HG02870 (cell line): ENCODE measurements around the gene PFKM.

Experiments
- ATAC-seq: cut with Tn5 transposase; IDR thresholded peaks from one replicate; pipeline ENCODE4 v1.9.1; 2021; ENCODE audit warnings: mild to moderate bottlenecking, moderate library complexity; ENCODE audit not compliant: unreplicated experiment

PFKM gene

DNA sequence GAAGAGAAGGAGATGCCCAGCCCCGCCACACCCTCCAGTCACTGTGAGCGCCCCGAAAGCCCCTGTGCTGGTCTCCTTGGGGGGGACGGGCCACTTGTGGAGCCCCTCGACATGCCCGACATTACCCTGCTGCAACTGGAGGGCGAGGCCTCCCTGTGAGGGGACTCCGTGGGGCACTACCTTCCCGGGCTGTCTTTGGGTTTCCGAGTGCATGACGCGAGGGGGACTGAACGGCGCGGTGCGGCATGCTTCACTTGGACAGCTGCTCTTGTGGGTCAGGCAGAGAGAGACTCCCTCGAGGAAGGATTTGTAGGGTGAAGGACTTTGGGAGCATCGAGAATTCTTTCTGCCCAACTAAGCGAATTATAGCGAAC lies 65.4 kb downstream of the PFKM start:
- ATAC-seq, result no peak

DNA sequence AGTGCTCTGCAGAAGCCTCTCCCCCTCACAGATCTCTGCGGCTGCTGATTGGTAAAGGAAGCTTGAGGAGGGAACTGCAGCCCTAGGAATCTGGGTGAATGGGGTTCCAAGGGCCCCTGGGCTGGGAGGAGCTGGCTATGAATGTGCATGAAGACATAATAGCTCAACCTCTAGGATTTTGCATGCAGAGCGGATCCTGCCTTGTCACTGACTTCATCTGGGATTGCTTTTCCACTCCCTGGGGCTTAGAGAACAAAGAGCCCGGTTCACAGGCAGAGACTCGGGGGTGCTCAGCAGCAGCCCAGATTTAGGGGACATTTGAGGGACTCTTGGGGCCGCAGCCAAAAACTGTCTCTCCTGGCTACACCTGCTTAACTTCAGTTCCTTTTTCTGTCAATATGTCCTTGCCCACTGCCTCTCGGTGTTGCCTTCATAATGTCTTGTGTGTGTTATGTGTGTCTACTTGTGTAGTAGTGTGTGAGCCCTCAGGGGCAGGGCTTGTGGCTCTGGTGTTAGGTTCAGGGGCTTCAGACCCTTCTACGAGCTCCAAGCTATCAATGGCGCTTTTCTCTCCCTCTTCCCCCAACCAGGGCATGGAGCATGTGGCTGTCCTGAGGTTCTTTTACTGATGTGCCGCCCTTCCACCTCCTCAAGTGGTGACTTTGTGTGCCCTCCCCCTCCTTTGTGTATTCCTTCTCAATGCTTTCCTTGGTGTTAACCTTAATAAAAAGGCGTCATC lies 66.2 kb downstream of the PFKM start:
- no peak for ATAC-seq

DNA sequence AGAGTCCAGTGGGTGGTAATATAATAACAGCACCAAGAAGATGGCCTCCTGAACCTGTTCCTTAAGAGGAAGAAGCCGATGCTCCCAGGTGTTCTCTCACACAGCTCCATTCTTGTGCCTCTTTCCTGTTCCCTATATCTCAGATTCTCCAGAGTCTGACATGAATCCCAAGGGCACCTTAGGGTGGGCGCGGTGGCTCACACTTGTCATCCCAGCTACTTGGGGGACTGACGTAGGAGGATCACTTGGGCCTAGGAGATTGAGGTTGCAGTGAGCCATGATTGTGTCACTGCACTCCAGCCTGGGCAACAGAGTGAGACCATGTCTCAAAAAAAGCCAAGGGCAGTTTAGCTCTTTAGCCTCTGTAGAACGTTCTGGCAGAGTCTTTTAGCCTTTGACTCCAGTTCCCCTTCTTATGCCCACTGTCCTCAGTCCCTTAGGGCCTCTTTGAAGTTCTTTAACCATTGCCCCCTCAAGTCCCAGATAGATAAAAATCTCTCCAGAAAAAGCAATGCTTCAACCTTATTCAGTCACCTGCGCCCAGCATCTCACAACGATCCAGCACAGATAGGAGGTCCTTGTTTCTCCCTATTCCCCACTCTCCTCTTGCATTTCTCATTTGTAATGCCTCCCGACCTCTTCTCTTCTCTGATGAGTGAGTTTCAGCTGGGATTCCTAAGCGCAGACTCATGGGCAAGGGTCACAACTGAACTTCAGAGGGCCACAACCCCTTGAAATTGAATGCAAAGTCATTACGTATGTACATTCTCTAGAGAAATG lies 68.9 kb downstream of the PFKM start:
- ATAC-seq, result no peak

DNA sequence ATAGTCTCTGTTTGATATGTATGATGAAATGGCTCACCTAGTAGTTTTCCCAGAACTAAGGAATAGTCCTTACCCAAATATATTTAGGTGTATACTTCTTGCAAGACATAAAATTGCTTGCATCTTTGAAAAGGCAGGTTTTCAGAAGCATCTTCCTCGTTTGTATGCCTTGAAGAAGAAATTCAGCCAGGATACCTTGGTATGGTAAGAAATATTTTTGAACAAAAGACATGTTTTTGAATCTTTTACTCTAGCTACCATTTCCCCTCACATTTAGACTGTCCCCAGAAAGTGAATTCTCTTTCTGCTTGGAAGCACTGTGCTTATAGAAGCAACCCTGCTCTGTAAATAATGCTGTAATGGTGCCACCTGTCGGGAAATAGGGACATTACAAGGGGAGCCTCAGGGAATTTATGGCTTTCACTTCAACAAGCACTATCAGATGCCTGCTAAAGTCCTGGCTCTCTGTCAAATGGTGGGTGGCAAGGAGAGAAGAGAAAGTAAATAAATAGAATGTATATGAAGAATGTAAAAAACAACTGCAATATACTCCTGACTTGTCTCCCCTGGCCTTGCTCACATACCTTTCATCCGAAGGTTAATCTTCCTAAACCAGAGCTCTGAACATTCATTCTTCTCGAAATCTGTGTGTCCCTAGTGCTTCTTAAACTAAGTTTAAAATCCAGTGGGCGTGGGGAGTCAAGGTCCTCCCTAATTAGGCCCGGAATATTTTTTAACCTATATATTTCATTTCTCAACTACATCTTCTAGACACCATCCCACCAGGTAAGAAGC lies 70.4 kb downstream of the PFKM start:
- no peak for ATAC-seq

DNA sequence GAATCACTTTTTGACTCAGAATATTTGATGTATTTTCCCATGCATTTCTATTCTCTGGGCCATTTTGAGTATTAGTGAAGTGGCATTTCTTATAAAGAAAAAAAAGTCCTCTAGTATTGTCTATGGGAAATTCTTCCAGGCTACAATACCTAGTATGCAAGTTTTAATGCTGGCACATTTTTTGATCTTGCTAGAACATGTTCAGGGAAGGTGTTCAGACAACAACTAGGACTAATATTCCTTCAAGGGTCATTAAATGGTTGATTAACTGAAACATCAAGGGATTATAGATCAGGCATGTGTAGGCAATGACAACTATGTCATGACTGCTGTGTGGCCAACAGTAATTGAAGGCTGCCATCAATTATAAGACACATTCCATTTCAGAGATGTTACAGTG lies 71.9 kb downstream of the PFKM start:
- no peak for ATAC-seq

DNA sequence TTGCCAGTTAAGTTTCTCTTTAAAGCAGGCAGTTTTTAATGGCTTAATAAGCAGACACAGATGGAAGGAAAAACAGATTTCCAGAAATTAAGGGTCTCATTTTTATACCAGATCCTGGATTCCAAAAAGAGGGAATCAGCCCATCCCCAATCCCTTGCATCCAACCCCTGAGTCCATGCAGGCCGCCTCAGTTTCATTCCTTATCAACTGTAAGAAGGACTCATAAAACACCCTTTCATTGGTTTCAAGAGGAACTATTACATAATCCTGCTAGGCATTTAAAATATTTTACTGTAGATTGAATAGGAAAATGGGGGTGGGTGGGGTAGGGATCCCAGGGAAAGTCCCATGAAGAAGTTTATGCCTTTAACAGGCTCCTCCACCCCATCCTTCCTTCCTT lies 73.7 kb downstream of the PFKM start:
- no peak for ATAC-seq

DNA sequence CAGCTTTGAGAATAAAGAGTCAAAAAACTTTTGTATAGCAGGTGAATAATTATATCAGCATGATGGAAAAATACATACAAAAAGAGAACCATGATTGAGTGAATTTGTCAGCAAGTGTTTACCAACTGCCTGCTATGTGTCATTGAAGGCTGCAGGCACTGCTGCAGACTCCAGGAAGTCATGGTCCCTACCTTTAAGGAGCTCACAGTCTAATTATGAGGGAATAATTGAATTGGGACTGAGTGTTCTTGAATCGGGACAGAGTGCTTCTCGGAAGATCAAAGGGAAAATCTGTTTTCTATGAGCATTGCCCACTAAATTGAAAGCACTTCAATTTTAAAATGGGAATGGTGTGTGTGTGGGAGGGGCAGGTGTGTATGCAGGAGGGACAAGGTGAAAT lies 74.5 kb downstream of the PFKM start:
- no peak for ATAC-seq

DNA sequence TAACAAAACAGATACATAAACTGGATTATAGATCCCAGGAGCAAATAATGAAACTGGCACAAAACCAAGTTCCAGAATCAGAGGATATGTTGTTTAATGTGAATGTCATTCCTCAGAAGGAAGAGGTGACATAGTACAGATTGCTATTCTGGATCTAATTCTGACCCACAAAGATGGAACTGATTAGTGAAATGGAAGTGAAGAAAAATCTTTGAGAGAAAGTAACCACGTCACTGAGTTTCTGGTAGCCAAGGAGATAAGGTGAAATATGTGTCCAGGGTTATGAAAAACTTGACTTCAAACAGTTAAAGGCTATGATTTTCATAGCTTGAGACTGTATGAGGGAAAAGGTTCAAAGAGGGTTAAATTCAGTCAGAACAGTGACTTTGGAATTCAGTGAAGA lies 75.6 kb downstream of the PFKM start:
- ATAC-seq, result no peak
